Measurements from ENCODE around the gene PREPL.

The PREPL gene

GRCh38 chr2:44290261-44290660 lies 71.0 kb downstream of the PREPL start:
- H3K4me1 ChIP-seq (ENCODE audit: insufficient read depth, low read length, severe bottlenecking), result no peaks in the 10 kb centered on the region
- H2AFZ ChIP-seq (ENCODE audit: low read length), result no peak overlapping the region
- H3K9me3 ChIP-seq (ENCODE audit: low read length), result no peaks in the 10 kb centered on the region
- no peak overlapping the region for H3K4me3 ChIP-seq (ENCODE audit: low read depth, low read length, poor library complexity, severe bottlenecking)
- no peaks in the 10 kb centered on the region for H3F3A ChIP-seq (ENCODE audit: insufficient read depth, low read length)
- no peaks in the 10 kb centered on the region for H3K9me2 ChIP-seq (ENCODE audit: low read depth, low read length)
- H3K4me2 ChIP-seq (ENCODE audit: low read length), result no peak overlapping the region
- H3K27me3 ChIP-seq (ENCODE audit: insufficient read depth, low read length), result no peaks in the 10 kb centered on the region
- H4K20me1 ChIP-seq (ENCODE audit: insufficient read depth, low read length), result no peaks in the 10 kb centered on the region
- no peak for TF ChIP-seq EZH2 (IDR thresholded peaks at IDR 0.05; ENCODE audit: borderline replicate concordance, low read length)
- no peak overlapping the region for H3K9ac ChIP-seq (ENCODE audit: low read length)
- no peaks in the 10 kb centered on the region for H3K79me2 ChIP-seq (ENCODE audit: insufficient read depth, low read length)
- H3K36me3 ChIP-seq (ENCODE audit: insufficient read depth, low read length), result no peaks in the 10 kb centered on the region
- no peak overlapping the region for H3K27ac ChIP-seq (ENCODE audit: low read depth, low read length, poor library complexity, severe bottlenecking)

GRCh38 chr2:44286884-44287638 lies 74.2 kb downstream of the PREPL start:
- no peaks in the 10 kb centered on the region for H3K4me1 ChIP-seq (ENCODE audit: insufficient read depth, low read length, severe bottlenecking)
- H3K9me2 ChIP-seq (ENCODE audit: low read depth, low read length), result no peaks in the 10 kb centered on the region
- H3K27me3 ChIP-seq (ENCODE audit: insufficient read depth, low read length), result no peaks in the 10 kb centered on the region
- H3F3A ChIP-seq (ENCODE audit: insufficient read depth, low read length), result no peaks in the 10 kb centered on the region
- no peak overlapping the region for H2AFZ ChIP-seq (ENCODE audit: low read length)
- no peak overlapping the region for H3K27ac ChIP-seq (ENCODE audit: low read depth, low read length, poor library complexity, severe bottlenecking)
- H3K9ac ChIP-seq (ENCODE audit: low read length), result no peak overlapping the region
- no peak overlapping the region for H3K4me2 ChIP-seq (ENCODE audit: low read length)
- H3K36me3 ChIP-seq (ENCODE audit: insufficient read depth, low read length), result no peaks in the 10 kb centered on the region
- no peak for TF ChIP-seq EZH2 (IDR thresholded peaks at IDR 0.05; ENCODE audit: borderline replicate concordance, low read length)
- TF ChIP-seq CTCF (IDR thresholded peaks at IDR 0.05; ENCODE audit: low read length), result no peak
- no peaks in the 10 kb centered on the region for H3K9me3 ChIP-seq (ENCODE audit: low read length)
- H4K20me1 ChIP-seq (ENCODE audit: insufficient read depth, low read length), result no peaks in the 10 kb centered on the region
- no peaks in the 10 kb centered on the region for H3K79me2 ChIP-seq (ENCODE audit: insufficient read depth, low read length)
- H3K4me3 ChIP-seq (ENCODE audit: low read depth, low read length, poor library complexity, severe bottlenecking), result no peak overlapping the region

- no peak overlapping the region for H3K9ac ChIP-seq (ENCODE audit: low read length)
- H3K27ac ChIP-seq (ENCODE audit: low read depth, low read length, poor library complexity, severe bottlenecking), result no peak overlapping the region
- TF ChIP-seq CTCF (IDR thresholded peaks at IDR 0.05; ENCODE audit: low read length), result no peak
- TF ChIP-seq EZH2 (IDR thresholded peaks at IDR 0.05; ENCODE audit: borderline replicate concordance, low read length), result no peak
- no peaks in the 10 kb centered on the region for H4K20me1 ChIP-seq (ENCODE audit: insufficient read depth, low read length)
- no peak overlapping the region for H3K4me2 ChIP-seq (ENCODE audit: low read length)
- H3K27me3 ChIP-seq (ENCODE audit: insufficient read depth, low read length), result no peaks in the 10 kb centered on the region
- H3K4me1 ChIP-seq (ENCODE audit: insufficient read depth, low read length, severe bottlenecking), result no peaks in the 10 kb centered on the region
- H3K9me3 ChIP-seq (ENCODE audit: low read length), result no peaks in the 10 kb centered on the region
- H3K79me2 ChIP-seq (ENCODE audit: insufficient read depth, low read length), result no peaks in the 10 kb centered on the region
- no peaks in the 10 kb centered on the region for H3K36me3 ChIP-seq (ENCODE audit: insufficient read depth, low read length)
- H3K4me3 ChIP-seq (ENCODE audit: low read depth, low read length, poor library complexity, severe bottlenecking), result no peak overlapping the region
- no peak overlapping the region for H2AFZ ChIP-seq (ENCODE audit: low read length)
- no peaks in the 10 kb centered on the region for H3K9me2 ChIP-seq (ENCODE audit: low read depth, low read length)
- H3F3A ChIP-seq (ENCODE audit: insufficient read depth, low read length), result no peaks in the 10 kb centered on the region
Observed at GRCh38 chr2:44286119-44286883, 75.0 kb downstream of the PREPL start.

Data from OCI-LY1 (cell line).